Measurements from ENCODE around the gene CYP24A1. TPM values are rescaled to one million over a fixed set of nuclear protein-coding genes. Genes with fewer than 3 reads are reported as not detected.

The CYP24A1 gene
- total RNA-seq, 4 donors from 2014 or later: 0.20 TPM; not detected in 3

- TF ChIP-seq CTCF (IDR thresholded peaks at IDR 0.05 in 4 of 5, conservative IDR thresholded peaks at IDR 0.05 in 1 of 5) (no peak), POLR2A (IDR thresholded peaks at IDR 0.05) (no peak)
- no peak for DNase-seq
Measured at GRCh38 chr20:54201268-54201846, 27.6 kb upstream of the CYP24A1 start.

GRCh38 chr20:54200487-54201267 is 26.9 kb upstream of the CYP24A1 start:
- DNase-seq (no peak), ATAC-seq (no peak)
- no peak overlapping the region for H3K4me3 ChIP-seq
- H3K36me3 ChIP-seq: no peaks in the 10 kb centered on the region
- no peak for TF ChIP-seq POLR2A (IDR thresholded peaks at IDR 0.05)
- TF ChIP-seq CTCF (IDR thresholded peaks at IDR 0.05 in 4 of 5, conservative IDR thresholded peaks at IDR 0.05 in 1 of 5): no peak
- intact Hi-C loops (cut with DNase I; ENCODE audit: low total_unique reads): no loop called here
- no peaks in the 10 kb centered on the region for H3K27me3 ChIP-seq
- H3K4me1 ChIP-seq: no peaks in the 10 kb centered on the region
- in situ Hi-C loops (cut with MboI; ENCODE audit: low sequenced_read_pairs in 4 of 4): loop anchor here in 3 of 4 donors (5.0 to 25.0 kb wide), 2 partner anchors 98 to 613 kb away; partner anchors contain the start of gene ZNF217 (in 2 of the 3)
- no peak overlapping the region for H3K27ac ChIP-seq
- no peaks in the 10 kb centered on the region for H3K9me3 ChIP-seq

More at GRCh38 chr20:54201268-54201846, 27.6 kb upstream of the CYP24A1 start:
- Histone ChIP-seq H3K9me3 (no peaks in the 10 kb centered on the region), H3K27ac (no peak overlapping the region), H3K4me1 (no peaks in the 10 kb centered on the region), H3K36me3 (no peaks in the 10 kb centered on the region), H3K4me3 (no peak overlapping the region), H3K27me3 (no peaks in the 10 kb centered on the region)
- no peak for ATAC-seq
- in situ Hi-C loops (cut with MboI; ENCODE audit: low sequenced_read_pairs in 4 of 4): loop anchor here in 3 of 4 donors (5.0 to 25.0 kb wide), 2 partner anchors 99 to 614 kb away; partner anchors contain the start of gene ZNF217 (in 2 of the 3)
- intact Hi-C loops (cut with DNase I; ENCODE audit: low total_unique reads): no loop called here

GRCh38 chr20:54199721-54200176 is 26.0 kb upstream of the CYP24A1 start:
- H3K4me3 ChIP-seq: no peak overlapping the region
- no peaks in the 10 kb centered on the region for H3K36me3 ChIP-seq
- peak; percentile 50 to 70 for ATAC-seq
- DNase-seq: peak; percentile 27 to 51
- H3K27me3 ChIP-seq: peaks cover 0 to 4% (median 0%) of the 10 kb centered on the region in 3 donors
- in situ Hi-C loops (cut with MboI; ENCODE audit: low sequenced_read_pairs in 4 of 4): loop anchor here in 3 of 4 donors (5.0 to 25.0 kb wide), 3 partner anchors 95 to 612 kb away; partner anchors contain the start of gene ZNF217 (in 2 of the 3)
- no peak overlapping the region for H3K27ac ChIP-seq
- H3K4me1 ChIP-seq: no peaks in the 10 kb centered on the region
- TF ChIP-seq CTCF (IDR thresholded peaks at IDR 0.05 in 4 of 5, conservative IDR thresholded peaks at IDR 0.05 in 1 of 5) (peak; percentile 49 to 85 (median 71)), POLR2A (IDR thresholded peaks at IDR 0.05) (no peak)
- intact Hi-C loops (cut with DNase I; ENCODE audit: low total_unique reads): loop anchor here (1.0 to 2.0 kb wide), 2 partner anchors 102 to 621 kb away; no protein-coding TSS in a partner anchor
- no peaks in the 10 kb centered on the region for H3K9me3 ChIP-seq

- H3K4me1 ChIP-seq: no peaks in the 10 kb centered on the region
- H3K27me3 ChIP-seq: peaks cover 0 to 4% (median 0%) of the 10 kb centered on the region in 3 donors
- H3K9me3 ChIP-seq: no peaks in the 10 kb centered on the region
- H3K27ac ChIP-seq: no peak overlapping the region
- in situ Hi-C loops (cut with MboI; ENCODE audit: low sequenced_read_pairs in 4 of 4): loop anchor here in 1 of 4 donors (10.0 kb wide), 1 partner anchor 94 kb away; no protein-coding TSS in a partner anchor
- H3K36me3 ChIP-seq: no peaks in the 10 kb centered on the region
- no peak for ATAC-seq
- no peak for DNase-seq
- no peak overlapping the region for H3K4me3 ChIP-seq
- intact Hi-C loops (cut with DNase I; ENCODE audit: low total_unique reads): loop anchor here (1.0 to 2.0 kb wide), 2 partner anchors 102 to 620 kb away; no protein-coding TSS in a partner anchor
- TF ChIP-seq CTCF (IDR thresholded peaks at IDR 0.05 in 4 of 5, conservative IDR thresholded peaks at IDR 0.05 in 1 of 5) (no peak), POLR2A (IDR thresholded peaks at IDR 0.05) (no peak)
Measured at GRCh38 chr20:54199283-54199682, 25.5 kb upstream of the CYP24A1 start.
